Activated CD8-positive, alpha-beta memory T cell treated with anti-CD3 and anti-CD28 coated beads for 36 hours (primary cell): ENCODE results near the gene CARD9. TPM values are rescaled to one million over a fixed set of nuclear protein-coding genes. Genes with fewer than 3 reads are reported as not detected.

Experiments used
- CTCF ChIA-PET: fragments of 350-600 bp; sonication (Branson Sonifier 250); formaldehyde crosslinking; loops from one replicate; lab custom pipeline; 2021; ENCODE audit warnings: antibody characterized with exemption; lab: Charles Lee
- POLR2A ChIA-PET: fragments of 350-600 bp; sonication (Branson Sonifier 250); formaldehyde crosslinking; loops from one replicate; lab custom pipeline; 2021; ENCODE audit warnings: antibody characterized with exemption; lab: Charles Lee
- total RNA-seq, 2 experiments: library from RNA; stranded (reverse); gene quantifications; one replicate each; pipeline ENCODE4 v1.2.3, GENCODE V29; 2021

CARD9 gene
- total RNA-seq, 2 experiments from 2014 or later: 1.8 to 2.7 TPM

- CTCF ChIA-PET: interaction anchor here (0.9 to 1.6 kb wide), 7 partner anchors 9 to 41 kb away, joined by 3 to 8 read pairs (median 3); partner anchors contain the start of gene DNLZ
- POLR2A ChIA-PET: interaction anchor here (0.8 to 1.2 kb wide), 2 partner anchors 41 to 142 kb away, joined by 3 read pairs; no protein-coding TSS in a partner anchor
Measured at GRCh38 chr9:136403915-136404800, 30.7 kb upstream of the CARD9 start.

- CTCF ChIA-PET: interaction anchor here (0.9 to 1.6 kb wide), 7 partner anchors 10 to 41 kb away, joined by 3 to 8 read pairs (median 3); partner anchors contain the start of gene DNLZ
- POLR2A ChIA-PET: interaction anchor here (0.7 to 1.2 kb wide), 3 partner anchors 41 to 143 kb away, joined by 3 read pairs; no protein-coding TSS in a partner anchor
Measured at GRCh38 chr9:136403538-136403914, 30.1 kb upstream of the CARD9 start.

GRCh38 chr9:136402067-136402466, 28.6 kb upstream of the CARD9 start:
- ChIA-PET CTCF (interaction anchor here (0.6 to 4.0 kb wide), 3 partner anchors 8 to 720 kb away, joined by 3 to 24 read pairs (median 5); partner anchors contain the start of genes ENTR1 and PMPCA), POLR2A (no interaction called here)

DNA sequence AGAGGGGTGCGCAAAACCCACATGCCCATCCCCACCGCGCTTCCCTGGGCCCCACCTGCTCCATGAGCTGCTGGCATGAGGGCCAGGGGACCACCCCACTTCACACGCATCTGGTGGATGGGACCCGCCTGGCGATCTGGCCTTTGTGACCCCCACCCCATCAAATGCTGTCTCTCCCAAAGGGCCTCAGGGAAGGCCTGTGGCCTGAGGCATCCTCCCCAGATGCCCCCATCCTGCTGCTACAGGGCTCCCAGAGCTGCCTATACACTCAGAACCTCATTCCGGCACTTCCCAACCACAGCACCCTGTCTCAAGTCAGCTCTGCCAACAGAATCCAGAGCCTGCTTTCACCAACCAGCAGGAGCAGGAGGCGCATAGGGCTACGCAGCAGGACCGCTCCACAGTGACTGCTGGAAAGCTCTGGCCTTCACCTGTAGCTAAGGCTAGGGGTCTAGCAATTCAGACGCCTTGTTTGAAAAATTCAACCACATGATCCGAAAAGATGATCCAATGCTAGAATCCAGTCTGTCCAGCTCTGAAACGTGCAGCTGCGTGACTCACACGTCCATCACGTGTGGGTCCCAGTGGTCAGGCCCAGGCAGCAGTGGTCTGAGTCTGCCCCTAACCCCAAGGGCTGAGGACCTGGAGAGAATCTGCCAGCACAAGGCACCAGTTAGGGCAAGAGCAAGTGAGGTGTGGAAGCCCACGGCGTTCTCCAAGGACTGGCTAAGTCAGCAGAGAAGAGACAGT, 27.9 kb upstream of the CARD9 start:
- ChIA-PET CTCF (interaction anchor here (0.6 to 4.0 kb wide), 5 partner anchors 9 to 721 kb away, joined by 3 to 24 read pairs (median 5); partner anchors contain the start of genes DNLZ, ENTR1 and PMPCA), POLR2A (interaction anchor here (1.2 to 1.3 kb wide), 2 partner anchors 8 to 38 kb away, joined by 5 to 11 read pairs; partner anchors contain the start of genes DNLZ, ENTR1 and PMPCA)

GRCh38 chr9:136400038-136400834, 26.8 kb upstream of the CARD9 start, which contains the start of gene SNAPC4:
TSS of gene SNAPC4 (minus strand) at chr9:136400170. CDS start at chr9:136398428, 1,742 bp downstream.
- CTCF ChIA-PET: interaction anchor here (0.7 to 4.0 kb wide), 5 partner anchors 8 to 37 kb away, joined by 3 to 24 read pairs (median 5); partner anchors contain the start of genes DNLZ, ENTR1 and PMPCA
- POLR2A ChIA-PET: interaction anchor here (1.2 to 1.3 kb wide), 2 partner anchors 9 to 37 kb away, joined by 5 to 11 read pairs; partner anchors contain the start of genes DNLZ, ENTR1 and PMPCA

GRCh38 chr9:136399176-136400037, 25.9 kb upstream of the CARD9 start:
- ChIA-PET POLR2A (no interaction called here), CTCF (interaction anchor here (0.6 to 4.0 kb wide), 4 partner anchors 11 to 235 kb away, joined by 4 to 24 read pairs (median 10); partner anchors contain the start of genes DNLZ, ENTR1 and PMPCA)

- ChIA-PET CTCF (interaction anchor here (2.6 to 4.0 kb wide), 2 partner anchors 12 to 35 kb away, joined by 9 to 24 read pairs; partner anchors contain the start of genes DNLZ, ENTR1 and PMPCA), POLR2A (interaction anchor here (0.6 kb wide), 1 partner anchor 28 kb away, joined by 4 read pairs; no protein-coding TSS in a partner anchor)
Measured at GRCh38 chr9:136398286-136398685, 24.8 kb upstream of the CARD9 start.

- POLR2A ChIA-PET: no interaction called here
- CTCF ChIA-PET: interaction anchor here (2.6 kb wide), 1 partner anchor 34 kb away, joined by 9 read pairs; the partner anchor contains the start of gene DNLZ
Measured at GRCh38 chr9:136397643-136398042, 24.2 kb upstream of the CARD9 start.

GRCh38 chr9:136396219-136396515, 22.7 kb upstream of the CARD9 start:
- ChIA-PET POLR2A (no interaction called here), CTCF (interaction anchor here (2.6 kb wide), 1 partner anchor 33 kb away, joined by 9 read pairs; the partner anchor contains the start of gene DNLZ)

DNA sequence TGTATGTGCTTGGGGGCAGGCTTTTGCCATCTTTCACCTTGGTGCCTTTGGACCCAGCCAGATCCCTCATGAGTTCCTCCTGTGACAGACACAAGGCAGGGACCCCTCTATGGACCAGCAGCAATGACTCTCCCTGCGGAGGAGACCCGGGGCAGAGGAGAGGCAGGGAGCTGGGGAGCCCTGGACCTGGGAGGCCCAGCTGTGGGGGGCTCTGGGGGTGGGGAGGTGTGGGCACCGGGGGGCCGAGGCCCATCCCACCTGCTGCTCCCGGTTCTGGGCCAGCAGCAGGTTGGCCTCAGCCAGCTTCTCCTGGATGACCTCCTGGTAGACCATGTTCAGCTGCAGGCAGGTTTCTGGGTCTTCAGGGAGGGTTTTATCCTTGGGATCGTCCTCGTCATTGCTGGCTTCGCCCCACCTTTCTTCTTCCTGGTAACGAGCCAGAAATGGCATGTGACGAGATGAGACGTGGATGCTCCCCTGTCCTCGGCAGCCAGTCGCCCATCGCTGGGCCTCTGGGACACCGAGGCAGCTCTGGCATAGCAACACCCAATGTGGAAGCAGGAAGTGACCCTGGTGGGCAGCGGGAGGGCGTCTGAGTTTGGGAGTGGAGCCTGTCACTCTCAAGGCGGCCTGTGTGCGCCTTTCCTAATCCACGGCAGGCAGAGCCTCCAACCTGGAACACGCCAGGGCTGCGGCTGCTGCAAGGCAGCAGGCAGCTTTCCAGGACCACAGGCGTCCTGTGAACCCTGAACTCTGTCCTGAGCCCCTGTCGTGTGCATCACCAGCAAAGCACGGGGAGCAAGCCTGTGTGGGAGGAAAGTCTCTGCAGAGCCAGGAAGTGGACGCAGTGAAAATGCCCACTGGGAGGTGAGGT, 22.1 kb upstream of the CARD9 start:
- ChIA-PET POLR2A (no interaction called here), CTCF (interaction anchor here (2.6 kb wide), 1 partner anchor 32 kb away, joined by 9 read pairs; the partner anchor contains the start of gene DNLZ)

- ChIA-PET POLR2A (no interaction called here), CTCF (no interaction called here)
Measured at GRCh38 chr9:136395020-136395340, 21.5 kb upstream of the CARD9 start.

GRCh38 chr9:136394312-136395019, 21.0 kb upstream of the CARD9 start:
- ChIA-PET CTCF (no interaction called here), POLR2A (no interaction called here)

- POLR2A ChIA-PET: no interaction called here
- CTCF ChIA-PET: interaction anchor here (1.2 kb wide), 1 partner anchor 10 kb away, joined by 3 read pairs; no protein-coding TSS in a partner anchor
Measured at GRCh38 chr9:136393531-136393930, 20.1 kb upstream of the CARD9 start.

DNA sequence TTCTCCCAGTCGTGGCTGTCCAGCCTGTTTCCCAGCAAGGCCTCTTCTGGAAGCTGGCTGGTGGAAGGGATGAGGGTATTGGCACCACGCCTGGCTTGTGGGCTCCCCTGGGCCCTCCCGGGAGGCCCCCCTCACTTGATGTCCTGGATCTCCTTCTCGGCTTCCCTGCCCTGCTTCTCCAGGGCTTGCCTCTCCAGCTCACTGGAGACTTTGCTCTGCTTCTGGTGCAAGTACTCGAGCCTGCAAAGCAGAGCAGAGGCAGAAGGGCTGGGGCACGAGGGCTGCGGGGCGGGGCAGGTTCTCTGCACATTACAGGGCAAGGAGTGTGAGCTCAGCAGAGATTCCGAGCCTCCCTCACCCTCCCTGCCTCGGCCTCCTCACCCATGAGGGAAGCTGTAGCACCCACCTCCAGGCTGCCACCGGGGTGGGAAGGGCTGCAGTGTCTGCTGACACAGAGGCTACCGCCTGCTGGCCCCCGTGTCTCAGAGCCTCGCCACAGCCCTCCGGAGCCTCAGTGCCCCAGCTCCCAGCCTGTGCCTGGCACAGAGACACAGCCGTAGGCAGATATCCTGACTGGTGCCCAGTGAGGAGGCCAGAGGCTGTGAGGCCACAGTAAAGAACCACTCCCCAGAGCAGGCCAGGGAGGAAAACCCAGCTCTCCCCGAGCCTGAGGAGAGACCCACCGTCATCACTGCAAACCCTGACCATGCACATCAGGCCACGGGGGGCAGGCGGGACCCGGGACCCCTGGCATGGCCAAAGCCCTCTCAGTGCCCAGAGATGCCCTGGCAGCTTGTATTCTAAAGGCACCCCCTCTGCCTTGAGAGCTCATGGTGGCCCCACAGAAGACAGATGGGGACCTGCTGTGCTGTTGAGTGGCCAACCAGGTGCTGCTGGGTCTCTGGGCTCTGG, 19.3 kb upstream of the CARD9 start:
- CTCF ChIA-PET: interaction anchor here (1.2 to 1.5 kb wide), 2 partner anchors 8 to 11 kb away, joined by 3 to 5 read pairs; no protein-coding TSS in a partner anchor
- POLR2A ChIA-PET: no interaction called here
